OCI-LY1 (cell line): ENCODE results near the gene SRP9.

Experiments
- CTCF ChIP-seq: fragments of 200-600 bp; sonication (generic), shearing (Covaris generic); IDR thresholded peaks from 2 replicates; pipeline ENCODE4 v1.5.1; 2017; ENCODE audit warnings: mild to moderate bottlenecking, antibody characterized with exemption, low read length, moderate library complexity, mixed read lengths
- EZH2 ChIP-seq: fragments of 200-600 bp; sonication (generic), shearing (Covaris generic); IDR thresholded peaks from 2 replicates; pipeline ENCODE4 v1.8.0; 2017; ENCODE audit warnings: borderline replicate concordance, mixed run types, mild to moderate bottlenecking, antibody characterized with exemption, low read length, moderate library complexity, mixed read lengths

GRCh38 chr1:225794954-225795353, 17.3 kb downstream of the SRP9 start:
- TF ChIP-seq CTCF = no peak
- TF ChIP-seq EZH2 = no peak
